Esophagus squamous epithelium (tissue), 4 donors: ENCODE data around the gene PLEKHG4B.

Experiments used
- POLR2A ChIP-seq, 4 donors: fragments of 450-650 bp; IDR thresholded peaks; one replicate each; pipeline ENCODE4 v1.6.1; 2017; ENCODE audit warnings: antibody characterized with exemption in 4 of 4, mild to moderate bottlenecking in 4 of 4, moderate library complexity in 3 of 4
- TF ChIP-seq, protein P1 (sequence below), 6 experiments: fragments of 450-650 bp in 4 of 6; fragments of 200-600 bp in 2 of 6; sonication (generic) in 2 of 6; IDR thresholded peaks; one replicate each; pipeline ENCODE4 v1.5.1; 2016 to 2019; ENCODE audit warnings: antibody characterized with exemption in 6 of 6, mild to moderate bottlenecking in 4 of 6, moderate library complexity in 4 of 6

DNA sequence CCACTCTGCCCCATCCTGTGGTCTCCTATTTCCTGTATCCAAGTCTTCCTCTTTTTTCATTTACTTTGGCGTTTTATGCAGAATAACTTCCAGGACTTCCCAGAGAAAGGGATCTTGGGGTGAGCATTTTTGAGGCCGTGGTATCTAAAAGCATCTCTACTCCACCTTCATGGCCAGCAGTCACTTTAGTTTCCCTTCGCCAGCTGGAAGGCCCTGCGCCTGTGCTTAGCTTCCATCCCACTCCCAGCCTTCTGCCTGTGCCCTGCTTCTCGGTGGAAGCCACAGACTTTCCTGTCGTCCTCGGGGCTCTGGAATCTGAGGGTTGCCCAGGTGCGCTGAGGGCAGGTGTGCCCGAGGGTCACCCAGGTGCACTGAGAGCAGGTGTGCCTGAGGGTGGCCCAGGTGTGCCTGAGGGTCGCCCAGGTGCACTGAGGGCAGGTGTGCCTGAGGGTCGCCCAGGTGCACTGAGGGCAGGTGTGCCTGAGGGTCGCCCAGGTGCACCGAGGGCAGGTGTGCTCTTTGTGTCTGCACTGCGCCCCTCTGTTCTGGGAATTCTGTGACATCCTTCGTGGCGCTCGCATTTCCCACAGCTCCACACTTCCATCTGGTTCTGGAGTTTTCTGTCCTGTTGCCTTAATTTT, 67.0 kb downstream of the PLEKHG4B start:
- TF ChIP-seq, protein P1, sequence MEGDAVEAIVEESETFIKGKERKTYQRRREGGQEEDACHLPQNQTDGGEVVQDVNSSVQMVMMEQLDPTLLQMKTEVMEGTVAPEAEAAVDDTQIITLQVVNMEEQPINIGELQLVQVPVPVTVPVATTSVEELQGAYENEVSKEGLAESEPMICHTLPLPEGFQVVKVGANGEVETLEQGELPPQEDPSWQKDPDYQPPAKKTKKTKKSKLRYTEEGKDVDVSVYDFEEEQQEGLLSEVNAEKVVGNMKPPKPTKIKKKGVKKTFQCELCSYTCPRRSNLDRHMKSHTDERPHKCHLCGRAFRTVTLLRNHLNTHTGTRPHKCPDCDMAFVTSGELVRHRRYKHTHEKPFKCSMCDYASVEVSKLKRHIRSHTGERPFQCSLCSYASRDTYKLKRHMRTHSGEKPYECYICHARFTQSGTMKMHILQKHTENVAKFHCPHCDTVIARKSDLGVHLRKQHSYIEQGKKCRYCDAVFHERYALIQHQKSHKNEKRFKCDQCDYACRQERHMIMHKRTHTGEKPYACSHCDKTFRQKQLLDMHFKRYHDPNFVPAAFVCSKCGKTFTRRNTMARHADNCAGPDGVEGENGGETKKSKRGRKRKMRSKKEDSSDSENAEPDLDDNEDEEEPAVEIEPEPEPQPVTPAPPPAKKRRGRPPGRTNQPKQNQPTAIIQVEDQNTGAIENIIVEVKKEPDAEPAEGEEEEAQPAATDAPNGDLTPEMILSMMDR (IDR thresholded peaks at IDR 0.05) = no peak
- no peak for TF ChIP-seq POLR2A (IDR thresholded peaks at IDR 0.05)
